Measurements from ENCODE around the gene FCSK. TPM values are rescaled to one million over a fixed set of nuclear protein-coding genes. Genes with fewer than 3 reads are reported as not detected.

Gene FCSK
- total RNA-seq, 1 experiment from 2014 or later: 3.9 TPM

DNA sequence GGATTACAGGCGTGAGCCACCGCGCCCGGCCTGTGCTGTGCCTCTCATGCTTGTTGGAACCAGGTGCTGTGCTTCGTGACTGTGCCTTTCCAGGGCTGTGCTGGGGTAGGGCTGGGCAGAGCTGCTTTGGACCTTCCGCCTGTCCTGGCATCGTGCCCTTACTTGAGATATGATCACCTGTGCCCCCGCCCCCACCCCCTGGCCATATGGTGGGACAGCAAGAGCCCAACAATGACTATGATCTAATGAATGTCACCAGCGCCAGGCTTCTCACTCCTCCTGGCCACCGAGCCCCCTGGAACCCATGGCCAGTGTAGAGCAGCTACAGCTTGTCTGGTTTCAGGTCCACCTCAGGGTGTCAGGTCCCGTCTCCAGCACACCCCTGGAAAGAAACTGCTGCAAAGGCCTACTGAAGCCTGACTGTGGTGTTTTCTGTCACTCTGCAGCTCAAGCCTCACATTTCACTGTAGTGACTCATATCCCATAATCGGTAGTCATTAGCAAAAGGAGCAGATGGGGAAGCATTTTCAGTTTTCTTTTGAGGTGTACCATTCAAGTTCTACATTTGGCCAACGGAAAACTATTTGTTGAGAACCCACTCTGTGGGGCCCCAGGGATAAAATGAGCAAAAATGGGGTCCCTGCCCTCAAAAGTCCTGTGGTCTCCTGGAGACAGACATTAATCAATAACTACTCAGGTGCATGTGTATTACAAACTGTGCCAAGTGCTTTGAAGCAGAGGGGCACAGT is 22.1 kb downstream of the FCSK start:
- peak; percentile 86 for DNase-seq (ENCODE audit: low read depth)

DNA sequence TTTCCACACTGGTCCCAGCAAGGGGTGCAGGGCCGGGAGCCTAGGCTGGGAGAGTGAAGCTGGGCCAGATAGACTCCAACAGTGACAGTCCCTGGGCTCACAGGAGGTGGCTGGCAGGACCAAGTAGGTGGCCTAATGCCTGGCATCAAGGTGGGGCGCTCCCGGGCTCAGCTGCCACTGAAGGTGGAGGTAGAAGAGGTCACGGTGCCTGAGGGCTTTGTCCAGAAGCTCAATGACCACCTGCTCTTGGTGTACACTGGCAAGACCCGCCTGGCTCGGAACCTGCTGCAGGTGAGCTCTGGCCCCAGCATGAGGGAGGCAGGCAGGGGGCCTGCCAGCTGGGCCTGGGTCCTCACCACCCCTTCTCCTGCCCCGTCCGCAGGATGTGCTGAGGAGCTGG is 23.8 kb downstream of the FCSK start:
- DNase-seq (ENCODE audit: low read depth): no peak

DNA sequence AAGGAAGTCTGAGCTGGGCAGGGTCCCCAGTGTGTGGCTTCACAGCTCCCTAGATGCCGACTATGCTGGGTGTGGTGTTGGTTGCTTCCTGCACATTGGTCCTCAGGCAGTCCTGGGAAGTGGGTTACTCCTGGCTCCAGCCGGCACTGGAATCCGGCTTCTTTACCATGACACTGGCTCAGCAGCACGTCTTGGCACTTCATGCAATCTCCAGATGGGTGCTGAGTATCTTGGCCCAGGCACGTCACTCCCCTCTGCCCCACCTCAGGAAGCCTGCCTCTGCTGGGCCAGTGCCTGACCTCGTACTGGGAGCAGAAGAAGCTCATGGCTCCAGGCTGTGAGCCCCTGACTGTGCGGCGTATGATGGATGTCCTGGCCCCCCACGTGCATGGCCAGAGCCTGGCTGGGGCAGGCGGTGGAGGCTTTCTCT is 24.5 kb downstream of the FCSK start:
- DNase-seq (ENCODE audit: low read depth): peak; percentile 23

DNA sequence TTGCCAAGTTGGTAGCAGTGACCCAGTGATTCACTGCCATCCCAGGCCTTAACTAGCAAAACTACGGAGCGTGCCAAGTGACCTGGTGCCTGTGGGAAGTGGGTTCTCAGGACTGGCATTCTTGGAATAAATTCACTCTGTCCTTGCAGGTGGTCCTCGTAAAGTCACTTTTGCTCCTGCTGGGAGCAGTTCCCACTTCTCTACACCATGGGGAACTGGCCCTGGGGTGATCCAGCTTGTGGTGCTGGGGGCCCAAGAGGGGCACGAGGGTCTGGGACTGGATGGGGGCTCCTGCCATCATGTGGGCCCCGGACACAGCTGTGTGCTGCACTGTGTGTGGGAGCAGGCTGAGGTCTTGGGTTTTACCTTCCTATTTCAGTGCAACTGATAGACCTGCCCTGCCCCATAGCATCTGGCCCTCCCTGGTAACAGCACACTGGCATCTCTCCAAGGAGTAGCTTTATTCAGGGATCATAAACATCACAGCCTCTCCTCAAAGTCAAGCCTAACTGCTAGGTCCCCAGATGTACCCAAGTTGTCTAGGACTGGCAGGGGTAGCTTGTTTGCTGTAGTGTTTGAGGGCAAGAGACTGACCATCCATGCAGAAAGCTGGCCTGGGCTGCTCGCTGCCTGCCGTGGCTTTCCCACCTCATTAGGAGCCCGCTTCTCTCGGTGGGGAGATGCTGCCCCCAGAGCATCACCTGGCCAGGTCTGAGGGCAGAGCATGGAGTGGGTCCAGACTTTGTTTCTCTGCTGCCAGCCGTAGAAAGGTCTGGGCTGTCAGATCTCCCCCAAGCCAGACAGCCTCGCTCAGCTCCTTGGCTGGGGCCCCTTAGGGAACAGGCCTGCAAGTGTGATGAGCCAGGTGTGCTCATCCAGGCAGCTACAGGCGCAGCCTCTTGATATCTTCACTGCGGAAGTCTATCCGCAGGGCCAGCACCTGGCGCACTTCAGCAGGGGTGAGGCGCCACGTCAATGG is 26.0 kb downstream of the FCSK start:
- DNase-seq (ENCODE audit: low read depth): no peak

DNA sequence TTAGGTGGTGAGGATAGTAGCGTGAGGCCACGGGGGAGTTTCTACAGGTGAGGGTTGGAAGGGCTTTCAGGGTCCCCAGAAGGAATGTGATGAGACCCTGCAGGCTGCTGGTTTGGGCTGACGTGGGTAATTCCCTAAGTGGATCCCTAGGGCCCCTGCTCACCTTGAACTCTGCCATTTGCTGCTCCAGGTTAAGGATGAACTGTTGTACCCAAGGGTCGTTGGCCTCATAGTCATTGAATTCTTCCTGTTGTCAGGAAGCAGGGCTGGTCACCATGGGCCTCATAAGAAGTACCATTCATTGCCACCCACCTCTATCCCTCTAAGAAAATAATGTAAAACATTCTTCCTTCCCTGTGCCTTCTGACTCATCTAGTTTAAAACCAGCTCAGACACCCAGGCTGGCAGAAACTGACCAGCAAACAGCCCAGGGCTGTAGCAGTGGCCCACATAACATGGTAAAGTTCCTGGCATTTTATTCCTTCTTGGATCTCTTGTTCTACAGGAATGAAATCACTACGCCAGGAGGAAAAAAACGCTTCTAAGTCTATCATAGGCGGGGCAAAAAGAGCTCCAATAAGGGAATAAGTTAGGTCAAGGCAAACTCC is 27.6 kb downstream of the FCSK start:
- peak; percentile 65 for DNase-seq (ENCODE audit: low read depth)

DNA sequence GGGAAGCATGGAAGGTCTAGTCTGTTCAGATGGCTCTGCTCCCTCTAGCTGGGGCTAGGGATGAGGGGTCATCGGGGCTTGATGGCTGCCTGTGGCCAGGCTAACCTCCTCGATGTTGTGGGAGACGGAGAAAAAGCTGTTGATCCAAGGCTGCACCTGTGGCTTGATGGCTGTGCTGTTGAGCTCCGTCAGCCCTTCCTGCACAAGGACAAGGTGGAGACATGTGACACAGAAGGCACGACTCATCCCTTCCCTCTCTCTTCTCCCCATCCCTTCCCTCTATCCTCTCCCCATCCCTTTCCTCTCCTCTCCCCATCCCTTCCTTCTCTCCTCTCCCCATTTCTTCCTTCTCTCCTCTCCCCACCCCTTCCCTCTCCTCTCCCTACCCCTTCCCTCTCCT is 28.2 kb downstream of the FCSK start:
- DNase-seq (ENCODE audit: low read depth): peak; percentile 58

DNA sequence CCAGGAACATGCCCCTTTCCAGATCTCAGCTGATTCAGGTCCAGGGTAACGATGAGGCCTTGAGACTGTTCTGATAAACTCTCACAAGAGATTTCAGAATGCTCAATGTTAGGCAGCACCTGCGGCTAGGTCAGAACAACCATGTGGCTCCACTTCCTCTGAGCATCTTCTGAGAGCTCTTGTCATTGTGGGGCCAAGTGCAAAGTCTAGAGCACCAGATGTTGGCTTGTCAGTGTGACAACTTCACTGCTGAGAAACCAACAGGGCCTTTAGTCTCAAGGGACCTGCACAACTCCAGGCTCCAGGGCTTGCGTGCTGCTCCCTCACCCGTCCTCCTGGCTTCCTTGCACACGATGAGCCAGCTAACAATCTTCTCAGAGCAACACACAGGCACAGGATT is 29.0 kb downstream of the FCSK start:
- DNase-seq (ENCODE audit: low read depth): no peak

DNA sequence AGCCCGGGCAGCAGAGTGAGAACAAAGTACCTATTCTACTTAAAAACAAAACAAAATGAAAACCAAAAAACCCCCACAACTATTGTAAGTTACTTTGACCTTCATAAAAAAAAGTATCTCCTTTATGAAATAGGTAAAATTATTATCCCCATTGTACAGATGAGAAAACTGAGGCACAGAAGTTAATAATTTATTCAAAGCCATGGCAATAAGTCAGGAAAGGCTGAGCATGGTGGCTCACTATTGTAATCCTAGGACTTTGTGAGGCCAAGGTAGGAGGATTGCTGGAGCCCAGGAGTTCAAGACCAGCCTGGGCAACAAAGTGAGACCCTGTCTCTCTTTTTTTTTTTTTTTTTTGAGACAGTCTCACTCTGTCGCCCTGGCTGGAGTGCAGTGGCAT is 30.5 kb downstream of the FCSK start:
- no peak for DNase-seq (ENCODE audit: low read depth)

DNA sequence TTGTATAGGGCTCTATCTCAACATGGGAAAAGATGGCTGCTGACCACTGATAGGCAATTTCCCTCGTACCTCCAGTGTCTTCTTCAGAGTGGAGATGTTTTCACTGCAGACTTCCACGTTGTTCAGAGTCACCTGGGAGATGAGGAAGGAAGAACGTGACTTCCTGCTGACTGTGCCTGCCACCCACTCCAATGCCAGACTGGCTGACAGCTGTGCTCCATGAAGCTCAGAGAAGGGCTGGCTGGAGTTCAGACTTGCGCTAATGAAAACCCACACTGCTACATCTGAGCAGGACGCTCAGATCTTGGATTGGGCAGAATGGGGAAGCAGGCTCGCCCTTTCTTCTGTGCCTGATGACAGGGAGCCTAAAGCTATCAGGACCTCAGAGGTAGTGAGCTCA is 35.9 kb downstream of the FCSK start:
- no peak for DNase-seq (ENCODE audit: low read depth)

DNA sequence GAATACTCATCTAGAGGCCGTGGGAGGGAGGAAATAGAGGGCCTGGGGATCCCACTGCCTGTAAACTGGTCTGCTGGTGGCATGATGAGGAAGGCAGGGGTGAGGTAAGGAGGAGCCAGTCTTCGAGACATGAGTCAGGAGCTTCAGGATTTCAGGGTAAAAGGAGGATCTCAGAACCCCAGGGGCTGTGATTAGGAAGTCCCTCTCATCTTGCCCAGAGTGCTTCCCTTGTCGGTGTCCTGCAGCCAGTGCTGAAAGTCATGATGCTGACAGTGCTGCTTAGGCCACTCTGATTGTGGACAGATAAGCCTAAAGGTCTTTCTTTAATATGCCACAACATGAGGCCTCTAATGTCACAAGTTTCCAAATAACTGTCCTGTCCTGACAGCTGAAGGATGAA is 39.4 kb downstream of the FCSK start:
- DNase-seq (ENCODE audit: low read depth): no peak

DNA sequence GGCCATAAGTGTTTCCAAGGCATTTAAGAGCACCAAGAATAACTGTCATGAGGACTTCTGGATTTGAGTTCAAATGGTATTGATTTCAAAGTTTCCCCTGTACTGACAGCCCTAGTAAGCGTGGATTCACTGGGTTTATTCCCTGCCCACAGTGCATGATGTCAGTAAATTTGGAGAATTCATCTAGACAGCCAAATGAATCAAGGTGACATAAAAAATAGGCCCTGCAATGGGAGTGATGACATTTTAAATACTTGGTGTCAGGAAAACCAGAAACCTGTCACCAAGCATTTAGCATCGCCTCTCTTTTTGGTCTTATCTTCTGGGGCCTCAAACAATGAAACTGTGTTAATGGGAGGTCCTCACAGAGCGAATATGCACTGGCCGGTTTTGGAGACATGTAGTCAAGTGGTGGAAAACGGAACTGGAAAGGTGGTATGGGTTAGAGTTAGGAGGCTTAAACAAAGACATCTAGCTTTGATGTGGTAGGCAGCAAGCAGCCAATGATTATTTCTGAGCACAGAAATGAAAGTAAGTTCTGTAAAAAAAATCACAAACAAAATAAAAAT is 39.9 kb downstream of the FCSK start:
- no peak for DNase-seq (ENCODE audit: low read depth)

DNA sequence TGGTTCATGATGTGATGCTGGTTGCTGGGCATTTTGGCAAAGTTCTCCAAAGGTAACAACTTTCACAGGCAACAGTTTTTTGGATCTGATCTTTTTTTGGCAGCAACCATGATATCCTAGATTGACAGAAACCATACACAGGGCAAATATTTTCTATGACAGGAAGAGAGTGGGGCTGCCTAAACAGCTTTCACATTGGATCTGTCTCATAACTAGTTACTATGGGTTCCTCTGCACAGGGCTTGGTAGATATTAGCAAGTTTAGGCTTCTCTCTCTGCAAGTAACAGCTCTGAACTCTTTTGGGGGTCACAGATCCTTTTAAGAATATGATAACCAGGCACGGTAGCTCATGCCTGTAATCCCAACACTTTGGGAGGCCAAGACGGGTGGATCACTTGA is 40.4 kb downstream of the FCSK start:
- no peak for DNase-seq (ENCODE audit: low read depth)

DNA sequence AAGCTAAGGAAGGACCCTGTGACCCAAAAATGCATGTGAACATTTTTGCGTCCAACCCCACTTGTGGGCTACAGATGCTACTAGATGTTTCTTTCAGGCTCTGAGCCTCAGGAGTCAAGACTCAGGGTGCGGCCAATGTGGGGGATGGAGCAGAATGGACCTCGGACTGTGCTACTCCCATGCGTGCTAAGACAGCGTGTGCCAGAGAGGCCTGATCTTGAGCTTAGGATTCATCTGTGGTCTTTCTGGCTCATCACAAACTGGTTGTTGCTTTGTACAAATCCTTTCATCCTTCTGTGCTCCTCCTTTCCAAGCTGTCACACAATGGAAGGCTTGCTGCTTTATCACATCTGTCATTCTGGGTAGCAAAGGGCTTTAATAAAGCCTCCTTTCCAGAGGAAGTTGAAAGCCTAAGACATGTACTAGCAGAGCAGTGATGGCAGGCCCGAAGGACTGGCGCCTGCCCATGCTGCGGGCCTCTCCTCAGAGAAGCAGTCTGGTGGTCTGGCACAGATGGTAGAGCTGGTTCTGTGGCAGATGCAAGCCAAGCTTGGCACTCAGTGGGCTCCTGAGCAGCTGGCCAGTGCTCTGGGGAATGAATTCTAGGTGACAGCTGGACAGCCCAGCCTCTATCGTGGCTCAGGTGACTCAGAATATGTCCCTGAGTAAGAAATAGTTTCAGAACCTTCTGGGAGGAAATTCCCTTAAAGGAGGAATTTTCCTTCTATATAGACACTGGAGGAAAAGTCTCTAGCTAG is 41.2 kb downstream of the FCSK start:
- no peak for DNase-seq (ENCODE audit: low read depth)

DNA sequence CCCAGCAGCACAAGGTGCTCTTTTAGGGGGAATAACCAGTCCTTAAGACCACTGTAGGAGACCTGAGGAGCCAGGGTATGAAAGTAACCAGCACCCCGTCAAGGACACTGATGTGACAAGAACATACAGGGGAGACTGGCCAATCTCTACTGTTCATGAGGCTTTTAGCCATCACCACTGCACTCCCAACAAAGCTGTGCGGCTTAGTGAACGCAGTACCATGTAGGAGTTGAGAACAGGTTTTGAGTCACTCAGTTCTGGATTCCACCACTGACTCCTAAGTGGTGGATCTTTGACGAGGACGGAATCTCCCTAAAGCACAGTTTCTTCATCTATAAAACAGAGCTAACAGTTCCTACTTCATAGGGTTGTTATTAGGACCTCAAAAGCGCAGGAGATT is 42.1 kb downstream of the FCSK start:
- no peak for DNase-seq (ENCODE audit: low read depth)

DNA sequence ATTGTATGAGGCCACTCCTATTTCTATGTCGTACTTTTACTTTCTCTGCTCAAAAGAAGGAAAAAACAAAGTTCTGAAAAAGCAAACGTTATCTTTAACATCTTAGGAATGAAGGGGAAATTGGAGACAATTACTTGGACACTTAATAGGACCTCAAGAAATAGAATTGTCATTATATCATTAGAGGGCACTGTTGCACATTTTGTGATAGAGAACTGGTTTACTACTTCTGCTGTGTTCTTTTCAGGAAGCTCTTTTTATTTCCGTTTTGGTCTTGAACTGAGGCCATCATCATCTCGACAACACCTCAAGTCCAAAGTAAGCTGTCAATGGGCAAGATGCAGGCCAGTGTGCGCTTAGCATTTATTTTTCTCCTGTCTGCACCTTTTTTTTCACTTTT is 54.4 kb downstream of the FCSK start:
- DNase-seq (ENCODE audit: low read depth): peak; percentile 36

DNA sequence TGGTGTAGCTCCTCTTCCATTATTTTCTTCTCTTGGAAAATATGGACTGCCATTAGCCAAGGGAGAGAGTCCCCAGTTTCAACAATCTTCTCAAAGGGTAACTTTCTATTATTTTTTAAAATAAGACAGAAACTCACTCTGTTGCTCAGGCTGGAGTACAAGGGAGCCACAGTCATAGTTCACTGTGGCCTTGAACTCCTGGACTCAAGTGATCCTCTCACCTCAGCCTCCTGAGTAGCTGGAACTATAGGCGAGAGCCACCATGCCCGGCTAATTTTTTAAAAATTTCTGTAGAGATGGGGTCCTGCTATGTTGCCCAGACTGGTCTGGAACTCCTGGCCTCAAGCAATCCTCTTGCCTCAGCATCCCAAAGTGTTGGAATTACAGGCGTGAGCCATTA is 55.8 kb downstream of the FCSK start:
- DNase-seq (ENCODE audit: low read depth): no peak

DNA sequence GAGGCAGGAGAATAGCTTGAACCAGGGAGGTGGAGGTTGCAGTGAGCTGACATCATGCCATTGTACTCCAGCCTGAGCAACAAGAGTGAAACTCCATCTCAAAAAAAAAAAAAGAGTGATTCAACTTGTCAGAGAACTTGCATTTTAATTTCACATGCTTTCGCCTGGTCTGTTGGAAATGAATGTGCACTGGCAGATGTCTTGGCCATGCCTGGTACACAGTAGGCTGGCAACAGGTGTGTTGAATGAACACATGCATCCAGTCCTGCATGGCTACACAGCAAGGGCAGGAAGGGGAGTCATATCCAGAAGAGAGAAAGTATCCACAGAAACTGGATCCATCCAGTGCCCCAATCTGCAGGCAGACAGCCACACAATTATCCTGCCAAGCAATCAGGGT is 57.4 kb downstream of the FCSK start:
- DNase-seq (ENCODE audit: low read depth): no peak

DNA sequence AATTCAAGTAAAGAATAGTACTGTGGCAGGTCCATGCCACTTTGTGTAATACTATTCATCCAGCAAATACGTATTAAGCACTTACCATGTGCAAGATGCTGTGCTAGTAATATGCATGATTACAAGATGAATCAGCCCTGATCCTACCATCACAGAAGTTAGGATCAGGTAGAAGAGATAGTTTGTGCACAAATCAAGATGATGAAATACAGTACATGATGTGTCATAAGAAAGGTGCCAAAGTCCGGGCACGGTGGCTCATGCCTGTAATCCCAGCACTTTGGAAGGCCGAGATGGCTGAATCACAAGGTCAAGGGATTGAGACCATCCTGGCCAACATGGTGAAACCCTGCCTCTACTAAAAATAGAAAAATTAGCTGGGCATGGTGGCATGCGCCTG is 58.1 kb downstream of the FCSK start:
- DNase-seq (ENCODE audit: low read depth): peak; percentile 75

DNA sequence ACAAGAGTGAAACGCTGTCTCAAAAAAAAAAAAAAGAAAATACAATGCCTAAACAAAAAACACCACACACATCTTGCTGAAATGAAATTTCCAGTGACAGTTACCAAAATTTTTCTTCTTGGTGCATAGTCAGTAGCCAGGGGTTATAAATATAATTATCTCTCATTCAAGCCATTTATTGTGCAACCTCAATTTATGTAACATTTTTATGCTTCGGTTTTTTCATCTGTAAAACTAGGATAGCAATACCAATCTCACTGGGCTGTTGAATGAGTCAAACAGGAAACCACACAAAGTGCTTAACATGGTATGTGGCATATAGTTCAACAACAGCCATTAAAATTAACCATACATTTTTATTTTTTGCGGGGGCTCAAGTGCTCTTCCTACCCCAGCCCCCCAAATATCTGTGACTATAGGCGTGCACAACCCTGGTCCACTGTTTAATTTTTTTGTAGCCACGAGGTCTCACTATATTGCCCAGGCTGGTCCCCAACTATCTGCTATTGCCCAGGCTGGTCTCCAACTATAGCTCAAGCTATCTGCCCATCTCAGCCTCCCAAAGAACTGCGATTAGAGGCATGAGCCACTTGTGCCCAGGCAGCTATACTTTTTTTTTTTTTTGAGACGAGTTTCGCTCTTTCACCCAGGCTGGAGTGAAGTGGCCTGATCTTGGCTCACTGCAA is 66.4 kb downstream of the FCSK start:
- peak; percentile 80 for DNase-seq (ENCODE audit: low read depth)
